HG03460 (cell line): Measurements from ENCODE around the gene HSF2.

Experiments used
- ATAC-seq: cut with Tn5 transposase; IDR thresholded peaks from one replicate; pipeline ENCODE4 v1.9.1; 2021; ENCODE audit not compliant: unreplicated experiment

The HSF2 gene, protein sequence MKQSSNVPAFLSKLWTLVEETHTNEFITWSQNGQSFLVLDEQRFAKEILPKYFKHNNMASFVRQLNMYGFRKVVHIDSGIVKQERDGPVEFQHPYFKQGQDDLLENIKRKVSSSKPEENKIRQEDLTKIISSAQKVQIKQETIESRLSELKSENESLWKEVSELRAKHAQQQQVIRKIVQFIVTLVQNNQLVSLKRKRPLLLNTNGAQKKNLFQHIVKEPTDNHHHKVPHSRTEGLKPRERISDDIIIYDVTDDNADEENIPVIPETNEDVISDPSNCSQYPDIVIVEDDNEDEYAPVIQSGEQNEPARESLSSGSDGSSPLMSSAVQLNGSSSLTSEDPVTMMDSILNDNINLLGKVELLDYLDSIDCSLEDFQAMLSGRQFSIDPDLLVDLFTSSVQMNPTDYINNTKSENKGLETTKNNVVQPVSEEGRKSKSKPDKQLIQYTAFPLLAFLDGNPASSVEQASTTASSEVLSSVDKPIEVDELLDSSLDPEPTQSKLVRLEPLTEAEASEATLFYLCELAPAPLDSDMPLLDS

DNA sequence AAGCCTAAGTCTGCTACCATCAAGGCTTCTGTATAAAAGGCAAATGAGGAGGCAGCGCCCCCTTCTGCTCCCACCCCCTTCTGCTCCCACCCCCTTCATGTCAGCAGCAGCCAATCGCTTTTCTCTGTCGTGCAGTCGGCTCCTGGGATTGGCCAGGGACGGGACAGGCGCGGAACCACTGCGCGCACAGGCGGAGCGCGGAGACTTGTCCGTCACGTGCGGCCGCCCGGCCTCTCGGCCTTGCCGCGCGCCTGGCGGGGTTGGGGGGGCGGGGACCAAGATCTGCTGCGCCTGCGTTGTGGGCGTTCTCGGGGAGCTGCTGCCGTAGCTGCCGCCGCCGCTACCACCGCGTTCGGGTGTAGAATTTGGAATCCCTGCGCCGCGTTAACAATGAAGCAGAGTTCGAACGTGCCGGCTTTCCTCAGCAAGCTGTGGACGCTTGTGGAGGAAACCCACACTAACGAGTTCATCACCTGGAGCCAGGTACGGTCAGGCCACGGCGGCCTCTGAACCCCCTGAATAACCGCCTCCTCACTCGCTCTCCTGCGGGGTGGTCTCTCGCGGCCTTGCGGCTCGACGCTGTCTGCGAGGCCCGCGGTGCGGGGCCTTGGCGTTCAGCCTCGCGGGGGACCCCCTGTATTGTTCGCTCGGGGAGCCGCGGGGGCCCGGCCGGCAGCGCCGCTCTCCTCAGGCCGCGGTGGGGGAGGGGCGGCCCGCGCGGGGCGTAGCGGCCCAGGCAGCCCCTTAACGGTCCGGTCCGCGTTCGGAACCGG, at the start of gene HSF2:
Gene HSF2, plus strand, starts transcription at position 305 of the 773 bp plus-strand sequence. Its CDS starts 86 bp downstream, at position 391.
- peak; percentile 97 for ATAC-seq

DNA sequence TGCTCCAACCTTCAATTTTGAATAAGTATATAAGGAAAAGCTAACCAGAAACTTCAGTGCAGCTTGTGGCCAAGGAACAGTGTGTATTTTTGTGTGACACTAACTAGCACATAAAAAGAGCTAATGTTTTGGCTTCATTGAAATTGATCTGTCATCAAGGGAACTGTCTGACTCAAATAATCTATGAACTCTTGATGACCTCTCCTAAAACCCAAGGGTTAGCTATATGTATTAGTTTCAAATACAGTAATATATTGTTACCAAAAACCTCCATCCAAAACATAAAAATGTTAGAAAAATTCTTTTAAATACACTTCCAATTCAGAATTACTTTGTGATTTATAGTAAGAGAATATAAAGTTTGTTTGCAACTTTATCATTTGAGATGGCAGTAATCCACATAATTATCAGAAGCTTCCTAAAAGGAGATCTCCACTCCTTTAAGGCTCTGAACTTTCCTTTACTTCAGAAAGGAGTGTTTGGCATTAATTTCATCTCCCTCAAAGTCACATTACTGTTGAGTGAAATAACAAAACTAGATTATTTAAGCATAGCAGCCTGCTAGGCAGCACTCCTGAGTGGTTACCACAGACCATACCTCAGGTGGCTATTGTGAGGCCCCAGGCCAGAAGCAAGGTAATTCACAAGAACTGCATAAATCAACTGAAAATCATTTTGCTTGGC, 46.3 kb upstream of the HSF2 start:
- no peak for ATAC-seq

DNA sequence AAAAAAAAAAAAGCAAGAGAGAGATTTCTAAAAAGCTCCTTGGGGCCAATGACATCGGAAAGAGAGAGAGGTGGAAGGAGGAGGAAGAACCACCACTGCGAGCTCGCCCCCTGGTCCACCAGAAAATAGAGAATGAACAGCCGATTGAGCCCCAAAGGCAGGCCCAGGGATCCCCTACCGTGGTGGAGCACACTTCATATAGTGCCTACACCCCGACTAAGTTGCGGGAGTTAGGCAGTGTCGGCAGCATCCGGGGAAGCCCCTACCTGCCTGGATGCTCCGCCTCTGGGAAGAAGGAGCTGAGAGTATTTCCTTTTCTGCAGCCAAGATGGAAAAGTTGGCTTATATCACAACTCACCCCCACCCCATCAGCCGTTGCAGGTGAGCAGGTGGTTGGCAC, 38.6 kb upstream of the HSF2 start:
- ATAC-seq = no peak

DNA sequence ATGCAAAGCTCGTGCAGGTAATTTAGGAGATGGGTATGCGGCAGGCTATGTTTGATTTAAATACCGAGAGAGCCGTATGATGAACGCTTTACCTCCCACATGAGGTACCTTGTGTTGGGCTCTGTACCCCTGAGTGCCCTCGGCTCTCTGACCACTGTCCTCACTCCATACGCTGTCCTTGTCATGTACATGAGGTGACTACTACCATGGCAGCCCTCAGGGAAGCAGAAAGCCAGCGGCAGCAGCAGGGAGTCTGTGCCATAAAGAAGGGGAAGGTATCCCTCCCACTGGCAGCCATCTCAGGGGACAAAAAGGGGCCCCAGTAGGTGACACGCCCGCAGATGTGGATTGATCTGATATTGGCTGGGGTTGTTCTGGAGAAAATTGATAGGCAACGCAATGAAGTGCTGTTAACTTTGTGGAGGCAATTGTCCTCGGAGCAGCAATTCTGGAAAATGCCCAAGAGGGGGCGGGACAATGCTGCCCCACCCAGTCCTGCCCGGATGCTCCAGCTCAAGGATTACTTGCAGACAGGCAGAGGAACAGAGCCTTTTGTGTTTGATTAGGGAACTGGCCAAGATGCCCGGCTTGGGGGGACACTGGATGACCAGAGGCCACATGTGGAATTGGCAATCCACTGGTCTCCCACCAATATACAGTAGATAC, 38.0 kb upstream of the HSF2 start:
- no peak for ATAC-seq

DNA sequence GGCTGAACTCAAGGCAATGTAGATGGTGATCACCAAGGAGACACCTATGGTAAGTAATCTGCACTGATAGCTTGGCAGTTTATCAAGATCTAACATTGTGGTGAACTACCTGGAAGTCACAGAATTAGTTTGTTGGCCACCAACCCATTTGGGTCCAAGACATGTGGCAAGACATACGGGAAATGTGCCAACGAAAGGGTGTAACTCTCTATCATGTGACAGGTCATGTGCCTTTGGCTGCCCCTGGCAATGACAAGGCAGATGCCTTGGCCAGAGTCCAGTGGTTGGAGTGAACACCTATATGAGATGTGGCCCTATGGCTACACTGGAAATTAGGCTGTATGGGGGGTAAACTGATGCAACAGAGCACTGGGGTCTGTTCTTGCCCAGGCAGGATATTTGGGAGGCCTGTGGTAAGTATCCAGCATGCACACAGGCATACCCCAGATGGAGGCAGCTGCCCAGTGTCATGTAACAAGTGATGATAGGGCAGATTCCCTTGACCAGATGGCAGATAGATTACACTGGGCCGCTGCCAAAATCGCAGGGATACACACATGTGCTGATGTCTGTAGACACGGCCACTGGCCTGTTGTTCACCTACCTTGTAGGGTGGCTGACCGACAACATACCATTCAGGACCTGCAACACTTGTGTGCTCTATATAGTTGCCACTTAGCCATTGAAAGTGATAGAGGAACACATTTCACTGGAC, 35.5 kb upstream of the HSF2 start:
- ATAC-seq = no peak

DNA sequence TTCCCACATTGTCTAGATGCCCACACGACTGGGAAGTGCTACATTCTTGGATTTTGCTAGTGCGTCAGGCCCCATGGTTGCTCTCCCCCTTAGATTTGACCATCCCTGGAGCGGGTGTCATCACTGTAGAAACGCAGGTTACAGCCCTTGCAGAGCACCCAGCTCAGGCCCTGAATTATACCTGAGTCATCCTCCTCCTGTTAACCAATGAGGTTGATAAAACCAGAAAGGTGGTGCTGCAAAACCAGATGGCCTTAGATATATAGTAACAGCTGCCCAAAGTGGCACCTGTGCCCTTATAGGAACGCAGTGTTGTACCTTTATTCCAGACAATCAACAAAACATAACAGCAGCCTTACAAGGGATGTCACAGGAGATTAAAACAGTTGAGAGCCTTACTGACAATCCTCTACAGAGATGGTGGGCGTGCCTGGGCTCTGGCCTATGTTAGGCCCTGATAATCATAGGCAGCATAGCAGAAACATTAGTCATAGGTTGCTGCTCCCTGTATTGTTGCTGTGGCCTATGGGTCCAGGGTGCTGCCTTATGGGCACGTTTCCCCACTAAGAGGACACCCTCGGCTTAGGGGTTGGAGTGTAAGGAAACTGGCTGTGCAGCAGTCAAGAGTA, 33.6 kb upstream of the HSF2 start:
- no peak for ATAC-seq

DNA sequence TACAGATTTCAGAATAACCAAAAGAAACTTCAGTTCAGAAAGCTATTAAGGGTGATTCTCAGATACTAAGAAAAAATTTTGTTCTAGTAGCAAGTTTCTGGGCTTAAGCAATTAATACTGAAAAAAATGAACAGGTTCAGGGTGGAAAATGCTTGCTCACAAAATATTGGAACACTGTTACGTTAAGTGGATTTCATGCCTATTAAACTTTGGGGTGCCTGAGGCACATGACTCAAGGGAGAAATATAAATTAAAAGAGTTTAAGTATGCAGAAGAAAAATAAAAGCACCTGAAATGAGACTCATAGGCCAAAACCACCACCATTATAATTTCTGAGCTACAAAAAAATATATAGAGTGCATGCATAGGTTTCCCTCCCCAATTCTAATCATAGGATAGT, 32.3 kb upstream of the HSF2 start:
- ATAC-seq = no peak

DNA sequence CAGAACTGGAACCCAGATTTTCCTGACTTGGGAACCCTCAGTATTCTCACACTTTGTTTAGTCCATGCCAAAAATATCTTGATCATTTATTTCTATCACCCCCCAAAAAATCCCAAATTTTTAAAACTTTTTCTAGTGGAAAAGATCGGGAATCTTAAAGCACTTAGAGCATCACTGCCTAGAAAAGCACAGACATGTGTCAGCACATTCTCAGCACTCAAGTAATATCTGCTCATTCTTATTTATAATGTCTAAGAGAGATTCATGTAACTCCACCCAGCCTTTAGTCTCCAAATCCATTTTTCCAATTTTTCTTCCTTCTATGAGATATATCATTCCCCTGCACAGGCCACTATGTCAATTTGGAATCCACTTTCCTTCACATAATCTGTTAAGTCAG, 29.9 kb upstream of the HSF2 start:
- no peak for ATAC-seq

DNA sequence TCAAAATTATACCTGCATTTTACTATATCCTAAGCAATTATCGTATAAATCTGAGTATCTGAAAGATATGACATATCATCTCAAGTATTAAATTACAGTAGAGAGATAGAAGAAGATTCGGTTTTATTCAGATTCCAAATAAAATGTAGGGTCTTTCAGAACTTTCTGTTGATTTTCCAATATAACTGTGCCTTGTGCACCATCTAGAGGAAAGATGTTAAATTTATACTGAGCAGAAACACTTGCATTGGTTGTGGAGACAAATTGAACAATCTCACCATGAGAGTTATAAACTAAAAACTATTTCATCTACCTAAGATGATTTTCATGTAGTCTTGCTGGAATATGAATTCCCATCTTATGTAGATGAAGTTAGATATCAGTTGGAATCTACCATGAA, 26.8 kb upstream of the HSF2 start:
- ATAC-seq = no peak

DNA sequence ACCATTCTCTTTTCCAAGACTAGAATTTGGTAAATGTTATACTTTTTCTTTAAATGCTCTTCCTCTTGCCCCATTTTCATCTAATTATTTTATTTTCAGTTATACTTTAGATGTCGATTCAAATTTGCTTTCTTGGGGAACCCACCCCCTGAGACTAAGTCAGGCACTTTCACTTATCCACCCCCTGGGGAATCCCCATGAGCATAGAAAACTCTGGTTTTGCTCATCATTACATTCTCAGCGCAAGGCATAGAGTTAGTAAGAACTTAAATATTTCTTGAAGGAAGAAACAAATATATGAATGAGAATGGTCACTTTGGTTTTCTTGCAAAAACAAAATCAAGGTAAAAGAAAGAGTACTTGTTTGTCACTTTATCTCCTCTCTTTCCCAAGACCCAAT, 25.1 kb upstream of the HSF2 start:
- ATAC-seq = no peak

DNA sequence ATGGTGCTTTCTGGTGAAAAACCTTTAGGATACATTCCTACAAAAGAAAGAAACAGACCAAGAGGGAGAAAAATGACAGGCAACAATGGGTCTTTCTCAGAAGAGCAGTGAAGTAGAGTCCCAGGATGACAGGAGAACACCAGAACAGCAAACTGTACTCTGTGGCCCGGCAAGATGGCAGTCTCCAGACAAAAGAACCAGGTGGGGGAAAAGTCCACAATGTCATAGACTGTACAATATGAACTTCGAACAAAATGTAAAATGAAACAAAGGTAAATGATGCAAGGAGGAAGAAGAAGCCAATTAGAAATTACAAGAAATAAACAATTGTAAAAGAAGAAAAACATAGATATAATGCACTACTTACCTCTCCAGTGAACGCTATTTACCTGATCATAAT, 23.2 kb upstream of the HSF2 start:
- ATAC-seq = no peak

DNA sequence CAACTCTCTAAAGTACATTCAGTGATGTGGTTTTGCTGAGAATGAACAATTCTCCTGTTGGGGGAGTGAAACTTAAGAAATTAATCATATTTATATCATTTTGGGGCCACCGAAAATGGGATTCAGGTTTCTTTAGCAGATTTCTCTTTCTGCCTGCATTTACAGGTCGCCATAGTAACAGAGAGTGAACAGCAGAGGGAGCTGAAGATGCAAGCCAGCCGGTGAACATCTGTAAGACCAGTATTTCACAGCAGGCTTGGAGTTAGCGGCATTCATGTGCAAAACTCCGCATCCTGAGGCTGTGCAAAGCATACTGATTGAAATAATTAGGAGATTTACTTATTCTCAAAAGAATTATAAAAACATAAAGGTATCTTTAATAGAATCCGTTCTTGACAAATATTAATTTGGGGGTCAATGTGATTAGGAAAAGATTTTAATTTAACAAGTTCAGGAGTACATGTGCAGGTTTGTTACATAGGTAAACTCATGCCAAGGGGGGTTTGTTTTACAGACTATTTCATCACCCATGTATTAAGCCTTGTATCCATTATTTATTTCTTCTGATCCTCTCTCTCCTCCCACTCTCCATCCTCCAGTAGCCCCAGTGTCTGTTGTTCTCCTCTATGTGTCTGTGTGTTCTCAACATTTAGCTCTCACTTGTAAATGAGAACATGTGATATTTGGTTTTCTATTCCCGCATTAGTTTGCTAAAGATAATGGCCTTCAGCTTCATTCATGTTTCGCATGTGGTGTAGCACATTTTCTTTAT, 17.8 kb upstream of the HSF2 start:
- ATAC-seq = peak; percentile 98

DNA sequence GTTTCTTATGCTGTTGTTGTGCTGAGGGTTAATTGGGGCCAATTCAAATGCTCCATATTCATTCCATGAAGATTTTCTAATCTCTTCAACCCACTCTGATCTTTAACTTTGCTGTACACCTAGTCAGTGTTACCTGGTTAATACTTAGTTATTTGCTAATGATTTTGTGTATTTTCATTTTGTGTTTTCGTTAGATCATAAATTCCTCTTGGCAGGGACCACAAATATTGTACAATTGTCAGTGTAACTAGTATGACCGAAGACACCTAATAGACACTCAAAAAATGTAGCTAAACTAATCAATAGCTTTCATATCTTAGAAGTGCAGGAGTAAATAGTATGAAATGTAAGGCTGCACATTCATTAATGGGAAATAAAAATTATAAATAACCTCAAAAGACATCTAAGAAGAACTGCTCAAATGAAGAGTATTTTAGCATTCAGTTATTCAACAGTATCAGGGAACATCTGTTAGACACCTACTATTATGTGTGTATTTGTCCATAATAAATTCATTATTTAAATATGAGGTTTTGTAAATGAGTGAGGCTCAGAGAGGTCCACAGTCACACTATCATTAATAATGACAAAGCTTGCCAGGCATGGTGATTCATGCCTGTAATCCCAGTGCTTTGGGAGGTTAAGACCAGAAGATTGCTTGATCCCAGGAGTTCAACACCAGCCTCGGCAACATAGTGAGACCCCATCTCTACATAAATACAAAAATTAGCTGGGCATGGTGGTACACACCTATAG, 13.4 kb upstream of the HSF2 start:
- ATAC-seq = no peak

DNA sequence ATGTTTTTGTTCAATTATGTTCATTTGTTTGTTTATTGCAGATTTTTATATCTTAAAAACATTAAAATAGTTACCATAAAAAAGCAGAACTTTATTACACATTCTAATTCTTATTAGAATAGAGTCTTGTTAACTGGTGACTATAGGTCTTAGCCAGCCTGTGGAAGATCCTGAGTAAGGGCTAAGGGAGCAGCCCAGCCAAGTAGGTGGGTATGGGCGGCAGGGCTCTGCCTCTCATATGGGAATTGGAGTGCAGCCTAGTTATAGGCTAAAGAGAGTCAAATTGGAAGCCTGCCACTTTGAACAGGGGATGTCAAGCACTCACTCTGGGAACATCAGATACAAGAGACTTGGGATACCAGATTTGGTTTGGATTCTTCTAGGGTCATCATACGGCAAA, 10.5 kb upstream of the HSF2 start:
- ATAC-seq = no peak

DNA sequence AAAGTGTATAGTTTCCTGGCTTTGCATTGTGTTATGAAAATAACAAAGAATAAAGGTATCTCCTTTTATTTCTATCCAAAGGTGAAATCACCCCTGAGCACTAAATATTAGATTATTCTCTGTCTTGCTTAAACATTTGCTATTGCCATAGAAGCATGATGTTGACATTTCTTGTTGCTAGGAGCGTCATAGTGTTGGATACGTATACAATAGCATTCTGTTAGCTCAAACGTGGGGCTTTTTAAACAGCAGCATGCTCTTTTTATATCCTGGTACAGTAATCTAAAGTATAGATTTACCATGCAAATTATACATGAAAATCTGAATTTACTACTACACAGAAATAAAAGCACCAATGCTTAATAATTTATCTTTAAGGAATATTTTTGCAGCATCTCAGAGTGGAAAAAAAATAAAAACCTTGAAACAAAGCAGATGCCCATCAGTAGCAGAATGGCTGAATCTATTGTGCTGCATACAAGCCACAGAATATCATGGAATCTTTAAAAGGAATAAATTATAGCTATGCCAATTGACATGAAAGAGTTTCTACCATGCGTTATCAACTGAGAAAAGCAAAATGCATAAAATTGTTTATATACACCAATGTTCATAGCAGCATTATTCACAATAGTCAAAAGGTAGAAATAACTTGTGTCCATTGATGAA, 9.6 kb upstream of the HSF2 start:
- no peak for ATAC-seq

DNA sequence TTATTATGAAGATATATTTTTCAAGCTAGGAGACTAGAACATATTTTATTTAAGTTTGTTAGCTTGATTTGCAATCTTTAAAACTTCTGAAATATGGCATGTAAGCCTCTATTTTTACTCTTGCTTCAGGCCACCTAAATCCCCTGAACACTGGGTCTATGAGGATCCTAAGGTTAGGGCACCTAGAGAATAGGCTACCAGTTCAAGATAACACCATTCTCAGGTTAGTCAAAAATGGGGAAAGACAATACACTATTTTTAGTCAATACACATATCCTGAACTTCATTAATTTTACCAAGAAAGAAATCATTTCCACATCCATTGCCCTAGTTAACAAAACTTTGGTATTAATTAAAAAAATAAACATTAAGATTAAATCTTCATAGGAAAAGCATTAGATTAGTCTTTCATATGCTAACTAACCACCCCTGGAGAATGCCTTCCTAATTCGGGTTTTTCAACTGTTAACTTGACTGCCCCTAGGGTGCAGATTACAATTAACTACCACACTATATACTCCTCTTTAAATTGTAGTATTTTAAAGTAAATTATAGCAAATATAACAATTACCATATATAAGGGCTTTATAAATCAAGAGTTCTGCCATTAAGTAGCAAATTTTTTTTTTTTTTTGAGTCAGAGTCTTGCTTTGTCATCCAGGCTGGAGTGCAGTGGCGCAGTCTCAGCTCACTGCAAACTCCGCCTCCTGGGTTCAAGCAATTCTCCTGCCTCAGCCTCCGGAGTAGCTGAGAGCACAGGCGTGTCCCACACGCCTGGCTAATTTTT, 6.7 kb upstream of the HSF2 start:
- no peak for ATAC-seq

DNA sequence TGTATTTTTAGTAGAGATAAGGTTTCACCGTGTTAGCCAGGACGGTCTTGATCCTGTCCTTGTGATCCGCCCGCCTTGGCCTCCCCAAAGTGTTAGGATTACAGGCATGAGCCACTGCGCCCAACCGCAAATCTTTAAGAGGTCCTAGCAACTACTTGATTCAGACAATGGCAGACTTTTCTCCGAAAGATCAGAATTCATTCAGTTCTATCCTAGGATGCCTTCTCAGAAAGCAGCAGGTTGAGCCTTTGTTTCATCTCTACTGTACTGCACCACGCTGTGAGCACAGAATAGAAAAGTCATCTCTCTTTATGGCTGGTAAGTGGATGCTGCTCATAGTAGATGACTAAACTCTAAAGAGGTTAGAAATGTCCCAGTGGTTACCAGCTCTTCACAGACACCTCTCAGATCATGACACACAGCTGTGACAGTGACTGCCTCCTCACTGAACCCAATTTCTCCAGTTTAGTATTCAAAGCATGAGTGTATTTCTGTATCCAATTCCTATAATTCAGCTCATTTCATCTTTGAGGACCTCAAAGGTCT, 6.0 kb upstream of the HSF2 start:
- ATAC-seq = no peak
